Kidney epithelial cell (primary cell): ENCODE results near the gene OR5I1. TPM values are rescaled to one million over a fixed set of nuclear protein-coding genes. Genes with fewer than 3 reads are reported as not detected.

ENCODE experiments used
- DNase-seq: peaks from one replicate; pipeline ENCODE4 v3.0.0-alpha.2; 2010; ENCODE audit warnings: low read depth
- H3K27me3 ChIP-seq: 2 replicates; pipeline ENCODE4 v1.6.0; 2011; ENCODE audit warnings: low read length; ENCODE audit not compliant: control insufficient read depth, insufficient read depth
- H3K36me3 ChIP-seq: 2 replicates; pipeline ENCODE4 v1.5.1; 2011; ENCODE audit warnings: low read length; ENCODE audit not compliant: control insufficient read depth, insufficient read depth
- H3K4me3 ChIP-seq: 2 replicates; pipeline ENCODE4 v1.5.1; 2011; ENCODE audit warnings: low read depth, mild to moderate bottlenecking, control low read depth, low read length
- CTCF ChIP-seq: IDR thresholded peaks from 2 replicates; pipeline ENCODE4 v1.5.1; 2011; ENCODE audit warnings: mild to moderate bottlenecking, moderate library complexity, low read length, control low read depth, inconsistent platforms; ENCODE audit not compliant: insufficient read depth, poor library complexity, severe bottlenecking
- total RNA-seq: library from RNA; depleted of rRNA; stranded (reverse); fragments of >200 nt; gene quantifications from 2 replicates; pipeline ENCODE4 v1.2.3, GENCODE V29; 2015

The OR5I1 gene
- not detected in 2 replicates for total RNA-seq

GRCh38 chr11:55936300-55936699 lies at the start of gene OR5I1:
Gene OR5I1, minus strand, starts transcription at chr11:55936400. Its CDS starts 0 bp downstream, at chr11:55936400.
- no peak for TF ChIP-seq CTCF
- Histone ChIP-seq H3K27me3 (no peaks in the 10 kb centered on the region), H3K4me3 (no peak within 1 kb of the TSS), H3K36me3 (no peaks in the 10 kb centered on the region)
- DNase-seq = no peak

- no peak for DNase-seq
- H3K27me3 ChIP-seq = no peaks in the 10 kb centered on the region
- no peak overlapping the region for H3K4me3 ChIP-seq
- no peaks in the 10 kb centered on the region for H3K36me3 ChIP-seq
- no peak for TF ChIP-seq CTCF
Measured at GRCh38 chr11:55970935-55971334, 34.7 kb upstream of the OR5I1 start.

GRCh38 chr11:55969845-55970244 lies 33.6 kb upstream of the OR5I1 start, which contains the start of gene OR10AG1:
Gene OR10AG1, minus strand, starts transcription at chr11:55969945. Its CDS starts 38 bp downstream, at chr11:55969907.
- H3K36me3 ChIP-seq = no peaks in the 10 kb centered on the region
- H3K4me3 ChIP-seq = no peak within 1 kb of the TSS
- no peak for DNase-seq
- no peaks in the 10 kb centered on the region for H3K27me3 ChIP-seq
- no peak for TF ChIP-seq CTCF

GRCh38 chr11:55967914-55968313 lies 31.7 kb upstream of the OR5I1 start:
- no peak for DNase-seq
- TF ChIP-seq CTCF = no peak
- Histone ChIP-seq H3K36me3 (no peaks in the 10 kb centered on the region), H3K4me3 (no peak overlapping the region), H3K27me3 (no peaks in the 10 kb centered on the region)

- Histone ChIP-seq H3K27me3 (no peaks in the 10 kb centered on the region), H3K36me3 (no peaks in the 10 kb centered on the region), H3K4me3 (no peak overlapping the region)
- TF ChIP-seq CTCF = no peak
- no peak for DNase-seq
Measured at GRCh38 chr11:55966391-55966790, 30.2 kb upstream of the OR5I1 start.

- no peak for TF ChIP-seq CTCF
- DNase-seq = no peak
- Histone ChIP-seq H3K27me3 (no peaks in the 10 kb centered on the region), H3K4me3 (no peak overlapping the region), H3K36me3 (no peaks in the 10 kb centered on the region)
Measured at GRCh38 chr11:55956521-55956920, 20.3 kb upstream of the OR5I1 start.
